IPS-11a (cell line): ENCODE data around the gene ACTN4.

Experiments used
- H3K4me3 ChIP-seq: one replicate; pipeline ENCODE4 v1.5.1; 2013; ENCODE audit warnings: low read depth, low read length, control low read depth

The ACTN4 gene

GRCh38 chr19:38660724-38661123, 13.3 kb downstream of the ACTN4 start:
- no peak overlapping the region for H3K4me3 ChIP-seq

DNA sequence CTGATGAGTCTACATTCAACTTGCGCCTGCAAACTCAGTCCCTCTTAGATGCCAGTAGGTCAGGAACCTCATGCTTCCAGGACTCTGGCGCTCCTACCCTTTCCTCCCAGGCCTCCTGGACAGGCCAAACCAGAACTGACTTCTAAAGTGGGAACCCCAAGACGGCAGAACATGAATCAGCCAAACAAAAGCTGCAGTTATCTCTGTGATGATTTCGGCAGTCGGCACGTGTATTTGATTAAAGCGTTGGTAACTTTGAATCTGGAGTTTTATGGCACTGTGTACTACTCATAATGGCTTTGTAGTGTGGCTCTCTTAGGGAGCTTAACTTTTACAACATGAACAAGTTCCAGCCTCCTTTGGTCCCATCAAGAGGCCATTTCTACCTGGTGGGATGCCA, 13.7 kb downstream of the ACTN4 start:
- H3K4me3 ChIP-seq, result no peak overlapping the region

- no peak overlapping the region for H3K4me3 ChIP-seq
Measured at GRCh38 chr19:38661996-38662395, 14.5 kb downstream of the ACTN4 start.

DNA sequence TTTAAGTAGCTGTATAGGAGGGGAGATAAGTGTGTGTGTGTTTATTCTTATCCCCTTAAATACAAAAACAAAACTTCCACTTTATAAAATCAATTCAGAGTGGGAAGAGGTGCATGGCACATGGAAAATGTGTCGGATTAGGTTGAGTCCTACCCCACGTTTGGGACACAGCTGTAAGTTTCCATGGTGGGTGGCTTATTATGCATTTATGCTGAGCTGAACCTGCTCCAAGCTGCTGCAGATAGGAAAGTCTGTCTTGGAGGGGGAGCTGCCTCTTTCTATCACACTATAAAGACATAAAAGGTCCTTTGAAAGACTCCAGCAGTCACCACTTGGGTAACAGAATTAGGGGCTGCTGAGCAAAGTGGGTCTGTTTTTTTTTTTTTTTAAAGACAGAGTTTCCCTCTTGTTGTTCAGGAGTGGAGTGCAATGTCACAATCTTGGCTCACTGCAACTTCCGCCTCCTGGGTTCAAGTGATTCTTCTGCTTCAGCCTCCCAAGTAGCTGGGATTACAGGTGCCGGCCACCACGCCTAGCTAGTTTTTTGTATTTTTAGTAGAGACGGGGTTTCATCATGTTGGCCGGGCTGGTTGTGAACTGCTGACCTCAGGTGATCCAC, 15.2 kb downstream of the ACTN4 start:
- no peak overlapping the region for H3K4me3 ChIP-seq

DNA sequence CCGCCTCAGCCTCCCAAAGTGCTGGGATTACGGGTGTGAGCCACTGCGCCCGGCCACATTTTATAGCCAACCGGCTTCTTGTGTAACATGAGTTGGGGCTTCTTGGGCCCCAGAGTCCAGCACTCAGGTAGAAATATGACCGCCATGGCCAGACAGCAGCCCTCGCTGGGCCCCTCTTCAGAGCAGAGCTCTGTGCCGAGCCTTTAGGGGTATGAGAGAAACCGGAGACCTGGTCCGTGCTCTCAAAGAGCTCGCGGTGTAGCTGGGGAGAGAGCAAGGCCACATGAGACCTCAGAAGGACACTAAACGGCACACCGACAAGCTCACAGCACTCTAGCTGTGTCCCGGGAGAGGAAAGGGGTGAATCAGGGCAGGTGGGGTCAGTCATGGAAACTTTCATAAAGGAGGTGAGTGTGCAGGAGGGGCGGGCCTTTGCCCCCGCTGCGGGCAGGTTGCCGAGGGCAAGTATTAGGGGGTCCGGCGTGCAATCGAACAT, 15.8 kb downstream of the ACTN4 start:
- H3K4me3 ChIP-seq, result no peak overlapping the region

- no peak overlapping the region for H3K4me3 ChIP-seq
Measured at GRCh38 chr19:38663957-38664502, 16.6 kb downstream of the ACTN4 start.

- no peak overlapping the region for H3K4me3 ChIP-seq
Measured at GRCh38 chr19:38664503-38665211, 17.2 kb downstream of the ACTN4 start.

DNA sequence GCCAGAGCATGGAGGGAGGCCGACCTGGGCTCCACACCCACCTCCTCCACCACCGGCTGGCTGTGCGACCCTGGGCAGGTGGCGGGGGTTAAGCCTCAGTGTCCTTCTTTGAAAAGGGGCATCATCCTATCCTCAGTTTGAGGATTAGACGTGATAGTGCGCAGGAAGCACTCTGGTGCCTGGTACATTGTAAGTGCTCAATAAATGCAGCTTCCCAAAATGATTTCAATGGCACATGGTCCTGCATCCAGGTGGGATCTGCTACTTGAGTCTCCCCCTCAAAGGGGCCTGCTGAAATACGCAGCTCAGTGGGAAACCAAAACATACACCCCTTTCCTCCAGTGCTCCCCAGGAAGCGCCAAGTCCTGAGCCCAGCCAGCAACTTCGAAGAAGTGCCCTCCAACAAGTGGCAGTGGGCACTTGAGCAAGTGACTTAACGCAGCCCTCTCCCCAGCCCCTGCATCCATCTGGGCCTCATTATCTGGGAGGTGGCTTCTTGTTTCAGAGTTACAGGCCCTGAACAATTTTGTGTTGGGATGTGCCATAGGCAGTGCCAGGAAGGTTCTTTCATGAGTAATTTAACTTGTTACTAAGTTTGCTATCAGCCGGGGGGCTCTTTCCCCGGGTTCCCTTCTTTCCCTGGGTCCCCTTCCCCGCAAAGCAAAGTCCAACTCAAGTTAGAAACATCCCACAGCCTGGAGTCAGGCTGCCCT, 17.9 kb downstream of the ACTN4 start:
- no peak overlapping the region for H3K4me3 ChIP-seq

GRCh38 chr19:38665950-38666662, 18.7 kb downstream of the ACTN4 start:
- no peak overlapping the region for H3K4me3 ChIP-seq

GRCh38 chr19:38666663-38667511, 19.4 kb downstream of the ACTN4 start:
- no peak overlapping the region for H3K4me3 ChIP-seq

DNA sequence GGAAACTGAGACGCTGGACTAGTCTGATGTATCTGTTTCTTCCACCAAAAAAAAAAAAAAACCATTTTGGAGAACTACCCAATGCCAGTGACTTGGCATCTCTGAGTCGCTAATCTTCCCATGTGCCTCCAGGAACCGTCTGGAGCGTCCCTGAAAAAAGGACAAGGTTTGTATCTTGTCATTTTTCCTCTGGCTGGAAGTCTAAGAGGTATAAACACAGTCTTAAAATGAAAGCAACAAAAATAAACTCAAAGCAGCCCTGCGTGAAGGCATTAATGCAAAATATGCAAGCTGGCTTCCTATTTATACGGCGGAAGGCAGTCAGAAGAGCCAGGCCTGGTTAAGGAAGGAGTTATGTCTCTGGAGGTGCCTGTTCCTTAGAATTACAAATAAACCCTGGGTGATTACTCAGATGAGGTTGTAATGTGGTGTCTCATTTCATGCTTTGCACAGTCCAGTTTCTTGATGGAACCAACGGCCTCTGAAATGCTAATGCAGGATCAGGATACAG, 20.3 kb downstream of the ACTN4 start:
- no peak overlapping the region for H3K4me3 ChIP-seq

- H3K4me3 ChIP-seq, result no peak overlapping the region
Measured at GRCh38 chr19:38669552-38669951, 22.1 kb downstream of the ACTN4 start.

GRCh38 chr19:38670921-38671398, 23.5 kb downstream of the ACTN4 start:
- H3K4me3 ChIP-seq, result no peak overlapping the region

DNA sequence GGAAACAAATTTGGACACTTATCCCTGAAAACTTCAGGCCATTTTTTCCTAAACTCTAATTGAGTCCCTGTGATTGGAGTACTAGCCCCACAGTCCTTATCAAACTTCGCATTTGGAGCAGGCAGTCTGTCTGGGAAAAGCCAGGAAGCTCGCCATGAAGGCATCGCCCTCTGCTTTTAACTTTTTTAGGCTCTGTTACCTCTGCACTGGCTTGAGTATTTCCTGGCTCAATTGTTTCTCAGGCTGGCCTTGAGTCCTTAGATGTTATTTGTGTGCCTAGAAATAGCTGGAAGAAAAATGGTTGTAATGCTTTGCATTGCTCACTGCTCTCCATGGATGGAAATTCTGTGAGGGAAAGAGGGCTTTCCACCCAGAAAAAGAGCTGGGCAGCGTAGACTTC, 24.2 kb downstream of the ACTN4 start:
- H3K4me3 ChIP-seq, result no peak overlapping the region

- no peak overlapping the region for H3K4me3 ChIP-seq
Measured at GRCh38 chr19:38673030-38673429, 25.6 kb downstream of the ACTN4 start.

GRCh38 chr19:38674388-38675171, 27.1 kb downstream of the ACTN4 start:
- H3K4me3 ChIP-seq, result no peak overlapping the region

DNA sequence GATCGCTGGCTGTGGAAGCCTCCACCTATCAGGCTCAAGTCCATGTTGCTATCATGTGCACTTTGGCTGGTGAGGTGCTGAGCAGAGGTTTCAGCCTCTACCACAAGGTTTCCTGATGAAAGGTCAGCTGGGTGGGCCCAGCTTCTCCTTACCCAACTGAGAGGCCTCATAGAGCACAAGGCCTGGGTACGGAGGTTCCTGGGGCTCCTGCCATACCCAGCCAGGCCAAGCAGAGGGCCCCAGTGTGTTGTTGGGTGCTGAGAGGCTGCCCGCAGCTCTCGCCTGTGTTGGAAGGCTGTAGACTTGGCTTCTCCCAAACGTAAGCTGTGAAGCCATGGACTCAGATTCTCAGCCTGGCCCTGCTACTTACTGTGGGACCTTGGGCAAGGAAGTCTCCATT, 28.2 kb downstream of the ACTN4 start:
- H3K4me3 ChIP-seq, result no peak overlapping the region

DNA sequence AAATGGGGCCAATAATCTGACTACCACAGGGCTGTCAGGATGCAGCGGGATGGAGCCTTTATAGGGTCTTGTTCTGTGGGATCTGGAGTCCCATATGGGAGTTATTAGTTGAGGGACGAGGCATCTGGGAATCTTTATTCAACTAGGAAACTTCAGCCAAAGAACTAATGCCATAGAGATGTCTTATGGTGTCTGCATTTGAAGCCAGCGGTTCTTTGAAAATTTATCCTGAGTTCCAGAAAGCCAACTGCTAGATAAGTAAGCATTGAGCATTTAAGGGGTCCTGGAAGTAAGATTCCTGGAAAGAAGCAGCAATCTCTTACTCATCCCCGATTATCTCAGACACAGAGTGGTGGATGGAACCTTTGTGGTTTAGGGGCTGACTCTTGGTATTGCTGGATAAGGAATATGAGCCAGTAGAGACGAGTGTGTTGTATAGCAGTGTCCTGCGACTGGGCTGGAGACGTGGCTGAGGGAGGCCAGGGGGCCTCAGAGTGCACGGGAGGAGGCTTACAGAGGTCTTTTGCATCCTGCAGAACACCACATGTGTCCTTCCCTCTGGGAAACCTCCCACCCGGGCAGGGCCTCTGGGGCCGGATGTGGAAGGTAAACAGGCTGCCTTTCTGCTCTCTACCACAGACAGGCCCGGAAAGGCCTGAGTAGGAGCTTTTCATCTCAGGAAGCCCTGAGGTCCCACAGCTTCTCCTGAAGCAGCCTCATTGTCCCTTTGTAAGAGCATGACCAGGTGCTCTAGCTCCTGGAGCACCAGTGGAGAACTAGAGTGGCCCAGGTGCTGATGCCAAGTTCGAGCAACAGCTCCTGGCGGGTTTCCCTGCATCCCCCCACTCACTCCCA, 28.8 kb downstream of the ACTN4 start:
- H3K4me3 ChIP-seq, result no peak overlapping the region
